HepG2 (cell line): ENCODE results near the gene FANCG. TPM values are rescaled to one million over a fixed set of nuclear protein-coding genes. Genes with fewer than 3 reads are reported as not detected.

ENCODE experiments used
- FLYWCH1 ChIP-seq: sonication (generic); formaldehyde crosslinking; IDR thresholded peaks from 2 replicates; pipeline ENCODE4 v1.8.1; 2023; ENCODE audit warnings: mild to moderate bottlenecking, missing genetic modification reagents
- GMEB1 ChIP-seq: sonication (generic); formaldehyde crosslinking; IDR thresholded peaks from 2 replicates; pipeline ENCODE4 v1.5.1; 2020; ENCODE audit warnings: missing genetic modification reagents, mild to moderate bottlenecking, borderline replicate concordance
- HIVEP1 ChIP-seq: sonication (generic); formaldehyde crosslinking; IDR thresholded peaks from 2 replicates; pipeline ENCODE4 v1.4.0; 2020; ENCODE audit warnings: mild to moderate bottlenecking, missing genetic modification reagents
- HNRNPLL ChIP-seq: fragments of 200-400 bp; formaldehyde crosslinking; IDR thresholded peaks from 2 replicates; pipeline ENCODE4 v1.6.1; 2017; ENCODE audit warnings: mild to moderate bottlenecking, low read depth, low read length; ENCODE audit not compliant: poor library complexity, severe bottlenecking
- KAT2B ChIP-seq: fragments of 150-350 bp; IDR thresholded peaks from 2 replicates; pipeline ENCODE4 v1.6.1; 2014; ENCODE audit warnings: low read depth, low read length, borderline replicate concordance
- MXD4 ChIP-seq: IDR thresholded peaks from 2 replicates; pipeline ENCODE4 v1.6.1; 2016; ENCODE audit warnings: mild to moderate bottlenecking, missing biosample characterization, missing genetic modification reagents
- RBFOX2 ChIP-seq: fragments of 200-400 bp; formaldehyde crosslinking; IDR thresholded peaks from 2 replicates; pipeline ENCODE4 v1.6.1; 2017; ENCODE audit warnings: low read depth, mild to moderate bottlenecking, low read length
- RORA ChIP-seq: sonication (generic); formaldehyde crosslinking; IDR thresholded peaks from 2 replicates; pipeline ENCODE4 v1.5.0; 2020; ENCODE audit warnings: mild to moderate bottlenecking, missing genetic modification reagents, moderate library complexity
- TGIF2 ChIP-seq: IDR thresholded peaks from 2 replicates; pipeline ENCODE4 v1.6.1; 2016; ENCODE audit warnings: control low read depth, missing compliant biosample characterization
- ZBTB26 ChIP-seq: IDR thresholded peaks from 2 replicates; pipeline ENCODE4 v1.6.1; 2016; ENCODE audit warnings: missing compliant biosample characterization, missing genetic modification reagents, borderline replicate concordance
- ZFP36L2 ChIP-seq: sonication (generic); formaldehyde crosslinking; IDR thresholded peaks from 2 replicates; pipeline ENCODE4 v1.4.0; 2020; ENCODE audit warnings: missing genetic modification reagents
- ZNF318 ChIP-seq: sonication (generic); formaldehyde crosslinking; IDR thresholded peaks from 2 replicates; pipeline ENCODE4 v1.4.0; 2020; ENCODE audit warnings: mild to moderate bottlenecking, missing genetic modification reagents
- ZNF451 ChIP-seq: sonication (generic); formaldehyde crosslinking; IDR thresholded peaks from 2 replicates; pipeline ENCODE4 v1.5.0; 2020; ENCODE audit warnings: mild to moderate bottlenecking, missing genetic modification reagents
- ZNF501 ChIP-seq: sonication (generic); formaldehyde crosslinking; IDR thresholded peaks from 2 replicates; pipeline ENCODE4 v1.5.1; 2020; ENCODE audit warnings: mild to moderate bottlenecking, moderate library complexity, missing genetic modification reagents
- ZNF597 ChIP-seq: sonication (generic); formaldehyde crosslinking; IDR thresholded peaks from 2 replicates; pipeline ENCODE4 v1.5.0; 2020; ENCODE audit warnings: missing genetic modification reagents
- polyA plus RNA-seq, 8 experiments: library from polyadenylated mRNA; depleted of rRNA in 3 of 8; stranded (reverse) in 7 of 8; unstranded in 1 of 8; fragments of >200 nt; fragmentation: Illumina TruSeq in 4 of 8; extraction: Trizol in 4 of 8; gene quantifications; 2 replicates each; pipeline versions ENCODE4 v1.2.1 to v1.2.3, GENCODE V29; 2011 to 2016; ENCODE audit warnings: low read depth in 4 of 8, missing spikeins in 1 of 8, mixed read lengths in 1 of 8; ENCODE audit not compliant: insufficient read depth in 1 of 8
- total RNA-seq, 5 experiments: library from RNA; depleted of rRNA; stranded (reverse); fragments of >200 nt; fragmentation: Illumina TruSeq; extraction: Trizol; gene quantifications; 2 replicates each; pipeline ENCODE4 v1.2.3, GENCODE V29; 2016; ENCODE audit warnings: low read depth in 1 of 5
- TF ChIP-seq, protein P1 (sequence below): IDR thresholded peaks from 2 replicates; pipeline ENCODE4 v1.6.1; 2016; ENCODE audit warnings: missing genetic modification reagents, missing compliant biosample characterization

The FANCG gene
- total and polyA plus RNA-seq, 2 of the 13 experiments (the other 11 are each of a cell fraction or from before 2014, with no cell fraction given) = 14.4 to 45.1 TPM

GRCh38 chr9:35102769-35103659 is 23.3 kb upstream of the FANCG start, which contains the start of gene STOML2 (continued):
- TF ChIP-seq ZNF318 (CRISPR knock-in tag) (no peak), HIVEP1 (CRISPR knock-in tag) (no peak; the same call in 1 of the 2 replicates), ZBTB26 (CRISPR knock-in tag) (peak; percentile 76; the same call in 1 of the 2 replicates), FLYWCH1 (CRISPR knock-in tag) (no peak), HNRNPLL (peak; percentile 86), ZNF501 (peak; percentile 65), ZNF597 (CRISPR knock-in tag) (no peak), TGIF2 (CRISPR knock-in tag) (peak; percentile 92), MXD4 (CRISPR knock-in tag) (peak; percentile 56; the same call in 1 of the 2 replicates), ZNF451 (CRISPR knock-in tag) (no peak), RBFOX2 (peak; percentile 88), GMEB1 (CRISPR knock-in tag) (peak; percentile 84), RORA (no peak), ZFP36L2 (CRISPR knock-in tag) (no peak), KAT2B (no peak)
- TF ChIP-seq, protein P1, sequence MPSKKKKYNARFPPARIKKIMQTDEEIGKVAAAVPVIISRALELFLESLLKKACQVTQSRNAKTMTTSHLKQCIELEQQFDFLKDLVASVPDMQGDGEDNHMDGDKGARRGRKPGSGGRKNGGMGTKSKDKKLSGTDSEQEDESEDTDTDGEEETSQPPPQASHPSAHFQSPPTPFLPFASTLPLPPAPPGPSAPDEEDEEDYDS (CRISPR knock-in tag) = peak; percentile 71
